ENCODE measurements around the gene CBR4. TPM values are rescaled to one million over a fixed set of nuclear protein-coding genes. Genes with fewer than 3 reads are reported as not detected.
A peak's percentile ranks its signal among the peaks of the same experiment; 100 is the strongest.

Gene CBR4
- total and polyA plus RNA-seq, 2 donors (not counting 1 experiment from before 2014, with no cell fraction given), result 3.3 to 19.0 TPM

DNA sequence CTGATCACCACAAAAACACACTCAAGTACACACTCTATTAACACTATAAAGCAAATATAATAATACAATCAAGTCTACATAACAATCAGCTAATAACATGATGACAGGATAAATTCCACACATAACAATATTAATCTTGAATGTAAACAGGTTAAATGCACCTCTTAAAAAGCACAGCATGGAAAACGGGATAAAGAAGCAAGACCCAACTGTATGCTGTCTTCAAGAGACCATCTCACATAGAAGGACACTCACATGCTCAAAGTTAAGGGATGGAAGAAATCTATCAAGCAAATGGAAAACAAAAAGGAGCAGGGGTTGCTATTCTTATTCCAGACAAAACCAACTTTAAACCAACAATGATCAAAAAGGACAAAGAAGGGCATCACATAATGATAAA is 28.1 kb downstream of the CBR4 start:
- no peak overlapping the region for H3K4me2 ChIP-seq (ENCODE audit: extremely low read depth, insufficient read depth, low read length)
- H3K4me1 ChIP-seq (ENCODE audit: control insufficient read depth, extremely low read depth, insufficient read depth, low read length), result peaks cover 5% of the 10 kb centered on the region
- DNase-seq (ENCODE audit: low read depth in 2 of 2), result no peak
- no peak overlapping the region for H2AFZ ChIP-seq (ENCODE audit: low read length)
- no peaks in the 10 kb centered on the region for H3K79me2 ChIP-seq (ENCODE audit: control insufficient read depth, insufficient read depth, low read length)
- no peak overlapping the region for H3K4me3 ChIP-seq (replicated peaks in 1 of 4; ENCODE audit: control extremely low read depth in 1 of 4, insufficient read depth in 1 of 4, low read depth in 3 of 4, low read length in 4 of 4)
- H3K27me3 ChIP-seq (ENCODE audit: control insufficient read depth, insufficient read depth, low read length), result no peaks in the 10 kb centered on the region
- H3K36me3 ChIP-seq (ENCODE audit: control insufficient read depth, insufficient read depth, low read length), result no peaks in the 10 kb centered on the region
- H3K27ac ChIP-seq (ENCODE audit: insufficient read depth, low read length), result no peak overlapping the region
- H3K9ac ChIP-seq (ENCODE audit: insufficient read depth, low read length), result no peak overlapping the region
- no peaks in the 10 kb centered on the region for H4K20me1 ChIP-seq (ENCODE audit: control insufficient read depth, extremely low read depth, insufficient read depth, low read length)
- TF ChIP-seq, protein P1, sequence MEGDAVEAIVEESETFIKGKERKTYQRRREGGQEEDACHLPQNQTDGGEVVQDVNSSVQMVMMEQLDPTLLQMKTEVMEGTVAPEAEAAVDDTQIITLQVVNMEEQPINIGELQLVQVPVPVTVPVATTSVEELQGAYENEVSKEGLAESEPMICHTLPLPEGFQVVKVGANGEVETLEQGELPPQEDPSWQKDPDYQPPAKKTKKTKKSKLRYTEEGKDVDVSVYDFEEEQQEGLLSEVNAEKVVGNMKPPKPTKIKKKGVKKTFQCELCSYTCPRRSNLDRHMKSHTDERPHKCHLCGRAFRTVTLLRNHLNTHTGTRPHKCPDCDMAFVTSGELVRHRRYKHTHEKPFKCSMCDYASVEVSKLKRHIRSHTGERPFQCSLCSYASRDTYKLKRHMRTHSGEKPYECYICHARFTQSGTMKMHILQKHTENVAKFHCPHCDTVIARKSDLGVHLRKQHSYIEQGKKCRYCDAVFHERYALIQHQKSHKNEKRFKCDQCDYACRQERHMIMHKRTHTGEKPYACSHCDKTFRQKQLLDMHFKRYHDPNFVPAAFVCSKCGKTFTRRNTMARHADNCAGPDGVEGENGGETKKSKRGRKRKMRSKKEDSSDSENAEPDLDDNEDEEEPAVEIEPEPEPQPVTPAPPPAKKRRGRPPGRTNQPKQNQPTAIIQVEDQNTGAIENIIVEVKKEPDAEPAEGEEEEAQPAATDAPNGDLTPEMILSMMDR (conservative IDR thresholded peaks at IDR 0.05 in 1 of 2, IDR thresholded peaks at IDR 0.05 in 1 of 2; ENCODE audit: low read depth in 1 of 2, low read length in 2 of 2), result no peak
- TF ChIP-seq EZH2 (IDR thresholded peaks at IDR 0.05; ENCODE audit: low read length, missing control alignments), result no peak
- no peaks in the 10 kb centered on the region for H3K9me3 ChIP-seq (ENCODE audit: control insufficient read depth, insufficient read depth, low read depth, low read length)

DNA sequence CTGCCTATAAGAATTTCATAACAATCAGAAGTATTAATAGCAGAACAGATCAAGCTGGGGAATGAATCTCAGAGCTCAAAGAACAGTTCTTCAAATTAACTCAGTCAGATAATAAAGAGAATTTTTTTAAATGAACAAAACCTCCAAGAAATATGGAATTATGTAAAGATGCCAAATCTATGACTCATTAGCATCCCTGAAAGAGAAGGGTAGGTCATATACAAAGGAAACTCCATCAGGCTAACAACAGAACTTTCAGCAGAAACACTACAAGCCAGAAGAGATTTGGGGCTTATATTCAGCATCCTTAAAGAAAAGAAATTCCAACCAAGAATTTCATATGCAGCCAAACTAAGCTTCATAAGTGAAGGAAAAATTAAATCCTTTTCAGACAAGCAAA is 28.6 kb downstream of the CBR4 start:
- Histone ChIP-seq H3K27ac (ENCODE audit: insufficient read depth, low read length) (no peak overlapping the region), H2AFZ (ENCODE audit: low read length) (no peak overlapping the region), H3K9me3 (ENCODE audit: control insufficient read depth, insufficient read depth, low read depth, low read length) (no peaks in the 10 kb centered on the region), H3K4me3 (replicated peaks in 1 of 4; ENCODE audit: control extremely low read depth in 1 of 4, insufficient read depth in 1 of 4, low read depth in 3 of 4, low read length in 4 of 4) (no peak overlapping the region), H3K27me3 (ENCODE audit: control insufficient read depth, insufficient read depth, low read length) (no peaks in the 10 kb centered on the region), H3K79me2 (ENCODE audit: control insufficient read depth, insufficient read depth, low read length) (no peaks in the 10 kb centered on the region), H4K20me1 (ENCODE audit: control insufficient read depth, extremely low read depth, insufficient read depth, low read length) (no peaks in the 10 kb centered on the region), H3K4me1 (ENCODE audit: control insufficient read depth, extremely low read depth, insufficient read depth, low read length) (peaks cover 5% of the 10 kb centered on the region), H3K4me2 (ENCODE audit: extremely low read depth, insufficient read depth, low read length) (no peak overlapping the region), H3K36me3 (ENCODE audit: control insufficient read depth, insufficient read depth, low read length) (no peaks in the 10 kb centered on the region), H3K9ac (ENCODE audit: insufficient read depth, low read length) (no peak overlapping the region)
- TF ChIP-seq, protein P1 (conservative IDR thresholded peaks at IDR 0.05 in 1 of 2, IDR thresholded peaks at IDR 0.05 in 1 of 2; ENCODE audit: low read depth in 1 of 2, low read length in 2 of 2), result no peak
- no peak for TF ChIP-seq EZH2 (IDR thresholded peaks at IDR 0.05; ENCODE audit: low read length, missing control alignments)
- peak; percentile 38 to 55 for DNase-seq (ENCODE audit: low read depth in 2 of 2)

DNA sequence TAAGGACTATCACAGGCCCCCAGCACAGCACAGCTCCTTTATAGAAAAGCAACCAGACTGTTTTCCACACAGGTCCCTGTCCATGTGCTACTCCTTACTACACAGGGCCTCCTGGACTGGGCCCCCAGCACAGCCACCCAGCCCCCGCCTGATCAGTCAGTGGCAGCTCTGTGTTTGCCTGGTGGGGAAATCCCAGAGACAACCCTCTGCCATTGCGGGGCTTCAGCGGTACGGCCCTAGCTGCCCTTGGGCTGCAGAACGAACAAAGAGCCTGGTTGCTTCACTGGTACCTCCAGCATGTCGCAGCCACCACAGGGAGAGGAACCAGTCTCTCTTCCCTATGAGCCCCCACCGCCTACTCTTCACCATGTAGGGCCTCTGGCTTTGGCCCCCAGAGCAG is 30.7 kb downstream of the CBR4 start:
- H3K27me3 ChIP-seq (ENCODE audit: control insufficient read depth, insufficient read depth, low read length), result no peaks in the 10 kb centered on the region
- no peak overlapping the region for H3K9ac ChIP-seq (ENCODE audit: insufficient read depth, low read length)
- peaks cover 5% of the 10 kb centered on the region for H3K4me1 ChIP-seq (ENCODE audit: control insufficient read depth, extremely low read depth, insufficient read depth, low read length)

More for the DNA sequence above, 30.7 kb downstream of the CBR4 start:
- H3K9me3 ChIP-seq (ENCODE audit: control insufficient read depth, insufficient read depth, low read depth, low read length), result no peaks in the 10 kb centered on the region
- no peak overlapping the region for H3K4me2 ChIP-seq (ENCODE audit: extremely low read depth, insufficient read depth, low read length)
- H2AFZ ChIP-seq (ENCODE audit: low read length), result no peak overlapping the region
- DNase-seq (ENCODE audit: low read depth in 2 of 2), result no peak
- H3K36me3 ChIP-seq (ENCODE audit: control insufficient read depth, insufficient read depth, low read length), result no peaks in the 10 kb centered on the region
- H4K20me1 ChIP-seq (ENCODE audit: control insufficient read depth, extremely low read depth, insufficient read depth, low read length), result no peaks in the 10 kb centered on the region
- no peak overlapping the region for H3K4me3 ChIP-seq (replicated peaks in 1 of 4; ENCODE audit: control extremely low read depth in 1 of 4, insufficient read depth in 1 of 4, low read depth in 3 of 4, low read length in 4 of 4)
- H3K27ac ChIP-seq (ENCODE audit: insufficient read depth, low read length), result no peak overlapping the region
- no peaks in the 10 kb centered on the region for H3K79me2 ChIP-seq (ENCODE audit: control insufficient read depth, insufficient read depth, low read length)
- TF ChIP-seq, protein P1 (conservative IDR thresholded peaks at IDR 0.05 in 1 of 2, IDR thresholded peaks at IDR 0.05 in 1 of 2; ENCODE audit: low read depth in 1 of 2, low read length in 2 of 2), result no peak
- TF ChIP-seq EZH2 (IDR thresholded peaks at IDR 0.05; ENCODE audit: low read length, missing control alignments), result no peak
